Measurements from ENCODE around the gene FGF1.

FGF1 gene

GRCh38 chr5:142685418-142686209 is at the start of gene FGF1:
TSS of gene FGF1 (minus strand) at chr5:142686090. CDS start at chr5:142614127, 71,963 bp downstream.
- in situ Hi-C loops (cut with MboI; ENCODE audit: low sequenced_read_pairs) = no loop called here

- in situ Hi-C loops (cut with MboI; ENCODE audit: low sequenced_read_pairs) = loop anchor here (10.0 kb wide), 1 partner anchor 147 kb away; no protein-coding TSS in a partner anchor
Observed at GRCh38 chr5:142727735-142728047, 41.8 kb upstream of the FGF1 start.

GRCh38 chr5:142726188-142726731 is 40.4 kb upstream of the FGF1 start:
- in situ Hi-C loops (cut with MboI; ENCODE audit: low sequenced_read_pairs) = loop anchor here (10.0 kb wide), 1 partner anchor 149 kb away; no protein-coding TSS in a partner anchor

GRCh38 chr5:142725231-142726187 is 39.6 kb upstream of the FGF1 start:
- in situ Hi-C loops (cut with MboI; ENCODE audit: low sequenced_read_pairs) = loop anchor here (10.0 kb wide), 1 partner anchor 149 kb away; no protein-coding TSS in a partner anchor

GRCh38 chr5:142724821-142725220 is 38.9 kb upstream of the FGF1 start:
- in situ Hi-C loops (cut with MboI; ENCODE audit: low sequenced_read_pairs) = loop anchor here (10.0 kb wide), 1 partner anchor 150 kb away; no protein-coding TSS in a partner anchor

- in situ Hi-C loops (cut with MboI; ENCODE audit: low sequenced_read_pairs) = loop anchor here (10.0 kb wide), 1 partner anchor 152 kb away; no protein-coding TSS in a partner anchor
Observed at GRCh38 chr5:142722896-142723295, 37.0 kb upstream of the FGF1 start.

- in situ Hi-C loops (cut with MboI; ENCODE audit: low sequenced_read_pairs) = loop anchor here (10.0 kb wide), 1 partner anchor 153 kb away; no protein-coding TSS in a partner anchor
Observed at GRCh38 chr5:142722146-142722545, 36.3 kb upstream of the FGF1 start.

- in situ Hi-C loops (cut with MboI; ENCODE audit: low sequenced_read_pairs) = loop anchor here (10.0 kb wide), 1 partner anchor 154 kb away; no protein-coding TSS in a partner anchor
Observed at GRCh38 chr5:142720641-142721271, 34.9 kb upstream of the FGF1 start.

GRCh38 chr5:142719836-142720370 is 34.0 kb upstream of the FGF1 start:
- in situ Hi-C loops (cut with MboI; ENCODE audit: low sequenced_read_pairs) = loop anchor here (10.0 kb wide), 1 partner anchor 155 kb away; no protein-coding TSS in a partner anchor

- in situ Hi-C loops (cut with MboI; ENCODE audit: low sequenced_read_pairs) = no loop called here
Observed at GRCh38 chr5:142717582-142718215, 31.8 kb upstream of the FGF1 start.

GRCh38 chr5:142716963-142717362 is 31.1 kb upstream of the FGF1 start:
- in situ Hi-C loops (cut with MboI; ENCODE audit: low sequenced_read_pairs) = no loop called here

- in situ Hi-C loops (cut with MboI; ENCODE audit: low sequenced_read_pairs) = no loop called here
Observed at GRCh38 chr5:142715291-142715690, 29.4 kb upstream of the FGF1 start.

GRCh38 chr5:142713121-142713706 is 27.3 kb upstream of the FGF1 start:
- in situ Hi-C loops (cut with MboI; ENCODE audit: low sequenced_read_pairs) = no loop called here

GRCh38 chr5:142703153-142703552 is 17.3 kb upstream of the FGF1 start:
- in situ Hi-C loops (cut with MboI; ENCODE audit: low sequenced_read_pairs) = loop anchor here (10.0 kb wide), 1 partner anchor 48 kb away; no protein-coding TSS in a partner anchor

GRCh38 chr5:142701673-142702311 is 15.9 kb upstream of the FGF1 start:
- in situ Hi-C loops (cut with MboI; ENCODE audit: low sequenced_read_pairs) = loop anchor here (10.0 kb wide), 1 partner anchor 47 kb away; no protein-coding TSS in a partner anchor

GRCh38 chr5:142700566-142700965 is 14.7 kb upstream of the FGF1 start:
- in situ Hi-C loops (cut with MboI; ENCODE audit: low sequenced_read_pairs) = loop anchor here (10.0 kb wide), 1 partner anchor 46 kb away; no protein-coding TSS in a partner anchor

- in situ Hi-C loops (cut with MboI; ENCODE audit: low sequenced_read_pairs) = no loop called here
Observed at GRCh38 chr5:142699184-142699720, 13.4 kb upstream of the FGF1 start.

- in situ Hi-C loops (cut with MboI; ENCODE audit: low sequenced_read_pairs) = no loop called here
Observed at GRCh38 chr5:142698447-142699183, 12.7 kb upstream of the FGF1 start.

Measured in HL-60/S4 treated with phorbol 12-myristate 13-acetate at 8.2 ng/mL for 4 days and 3 days (cell line).